ENCODE data around the gene APOLD1.
"Not testable (repeated sequence)": the region's sequence is repeated elsewhere in the genome, so short reads cannot be mapped to it uniquely, and the experiment has no call there.

Gene APOLD1

GRCh38 chr12:12807970-12808702 is 22.7 kb downstream of the APOLD1 start:
- DNase-seq (ENCODE audit: low spot score) = no peak

- no peak for DNase-seq (ENCODE audit: low spot score)
Measured at GRCh38 chr12:12810553-12811021, 25.1 kb downstream of the APOLD1 start.

- no peak for DNase-seq (ENCODE audit: low spot score)
Measured at GRCh38 chr12:12811343-12811742, 25.9 kb downstream of the APOLD1 start.

GRCh38 chr12:12812174-12812573 is 26.7 kb downstream of the APOLD1 start:
- no peak for DNase-seq (ENCODE audit: low spot score)

GRCh38 chr12:12812618-12813119 is 27.2 kb downstream of the APOLD1 start:
- no peak for DNase-seq (ENCODE audit: low spot score)

- peak; percentile 97 for DNase-seq (ENCODE audit: low spot score)
Measured at GRCh38 chr12:12813120-12814101, 28.0 kb downstream of the APOLD1 start, which contains the start of gene DDX47. DDX47 (plus strand) TSS chr12:12813346; CDS start chr12:12813368, 22 bp downstream.

- no peak for DNase-seq (ENCODE audit: low spot score)
Measured at GRCh38 chr12:12817616-12818015, 32.2 kb downstream of the APOLD1 start.

- DNase-seq (ENCODE audit: low spot score) = no peak
Measured at GRCh38 chr12:12818701-12819100, 33.2 kb downstream of the APOLD1 start.

- DNase-seq (ENCODE audit: low spot score) = no peak
Measured at GRCh38 chr12:12819221-12819620, 33.8 kb downstream of the APOLD1 start.

- no peak for DNase-seq (ENCODE audit: low spot score)
Measured at GRCh38 chr12:12819752-12820311, 34.4 kb downstream of the APOLD1 start.

- DNase-seq (ENCODE audit: low spot score) = not testable (repeated sequence)
Measured at GRCh38 chr12:12820376-12820775, 34.9 kb downstream of the APOLD1 start.

GRCh38 chr12:12821975-12822374 is 36.5 kb downstream of the APOLD1 start:
- no peak for DNase-seq (ENCODE audit: low spot score)

GRCh38 chr12:12822886-12823285 is 37.4 kb downstream of the APOLD1 start:
- no peak for DNase-seq (ENCODE audit: low spot score)

- DNase-seq (ENCODE audit: low spot score) = no peak
Measured at GRCh38 chr12:12823300-12823699, 37.8 kb downstream of the APOLD1 start.

GRCh38 chr12:12823811-12824210 is 38.4 kb downstream of the APOLD1 start:
- no peak for DNase-seq (ENCODE audit: low spot score)

GRCh38 chr12:12835378-12836146 is 50.1 kb downstream of the APOLD1 start:
- no peak for DNase-seq (ENCODE audit: low spot score)

GRCh38 chr12:12836571-12836970 is 51.1 kb downstream of the APOLD1 start:
- no peak for DNase-seq (ENCODE audit: low spot score)

- peak; percentile 62 for DNase-seq (ENCODE audit: low spot score)
Measured at GRCh38 chr12:12837025-12837812, 51.8 kb downstream of the APOLD1 start.

- DNase-seq (ENCODE audit: low spot score) = no peak
Measured at GRCh38 chr12:12837813-12838153, 52.3 kb downstream of the APOLD1 start.

- no peak for DNase-seq (ENCODE audit: low spot score)
Measured at GRCh38 chr12:12839003-12839395, 53.5 kb downstream of the APOLD1 start.

GRCh38 chr12:12839439-12839838 is 54.0 kb downstream of the APOLD1 start:
- not testable (repeated sequence) for DNase-seq (ENCODE audit: low spot score)

Measured in D341Med (cell line).